HEK293T (cell line): ENCODE measurements around the gene CHD3.

ENCODE experiments used
- CTCF ChIA-PET: fragments of 350-600 bp; formaldehyde crosslinking; extraction: SDS; loops from one replicate; lab custom pipeline; 2021; ENCODE audit warnings: antibody characterized with exemption, inconsistent platforms; lab: Yijun Ruan, JAX
- POLR2A ChIA-PET: fragments of 350-600 bp; formaldehyde crosslinking; extraction: SDS; loops from one replicate; lab custom pipeline; 2020; ENCODE audit warnings: antibody characterized with exemption, inconsistent platforms; lab: Yijun Ruan, JAX
- DNase-seq: peaks from one replicate; pipeline ENCODE4 v3.0.0; 2012; ENCODE audit warnings: mixed read lengths; ENCODE audit errors: extremely low spot score
- ARNT ChIP-seq: fragments of 450-650 bp; IDR thresholded peaks from 2 replicates; pipeline ENCODE4 v1.6.1; 2017; ENCODE audit warnings: mild to moderate bottlenecking
- BHLHE40 ChIP-seq: fragments of 450-650 bp; IDR thresholded peaks from 2 replicates; pipeline ENCODE4 v1.6.1; 2016; ENCODE audit warnings: mild to moderate bottlenecking, moderate library complexity, borderline replicate concordance
- CTBP1 ChIP-seq: fragments of 450-650 bp; IDR thresholded peaks from 2 replicates; pipeline ENCODE4 v1.6.1; 2016; ENCODE audit warnings: borderline replicate concordance
- ELF4 ChIP-seq: fragments of 450-650 bp; IDR thresholded peaks from 2 replicates; pipeline ENCODE4 v1.6.1; 2017; ENCODE audit warnings: antibody characterized with exemption
- FOXA1 ChIP-seq: fragments of 450-650 bp; IDR thresholded peaks from 2 replicates; pipeline ENCODE4 v1.6.1; 2016; ENCODE audit warnings: mild to moderate bottlenecking
- FOXK2 ChIP-seq: fragments of 450-650 bp; IDR thresholded peaks from 2 replicates; pipeline ENCODE4 v1.6.1; 2016; ENCODE audit warnings: mild to moderate bottlenecking
- FOXM1 ChIP-seq: fragments of 450-650 bp; IDR thresholded peaks from 2 replicates; pipeline ENCODE4 v1.6.1; 2017; ENCODE audit warnings: mild to moderate bottlenecking, borderline replicate concordance
- HDGF ChIP-seq: fragments of 450-650 bp; IDR thresholded peaks from 2 replicates; pipeline ENCODE4 v1.6.1; 2017; ENCODE audit warnings: antibody characterized with exemption, borderline replicate concordance
- L3MBTL2 ChIP-seq: fragments of 450-650 bp; conservative IDR thresholded peaks from 2 replicates; pipeline ENCODE4 v1.6.1; 2016; ENCODE audit warnings: mild to moderate bottlenecking
- LEF1 ChIP-seq: fragments of 450-650 bp; IDR thresholded peaks from 2 replicates; pipeline ENCODE4 v1.6.1; 2017; ENCODE audit warnings: mild to moderate bottlenecking, borderline replicate concordance
- NFRKB ChIP-seq: fragments of 450-650 bp; IDR thresholded peaks from 2 replicates; pipeline ENCODE4 v1.6.1; 2016; ENCODE audit warnings: mild to moderate bottlenecking, moderate library complexity
- PKNOX1 ChIP-seq: fragments of 450-650 bp; IDR thresholded peaks from 2 replicates; pipeline ENCODE4 v1.6.1; 2016
- SP1 ChIP-seq: fragments of 450-650 bp; IDR thresholded peaks from 2 replicates; pipeline ENCODE4 v1.6.1; 2017
- SUZ12 ChIP-seq: fragments of 450-650 bp; IDR thresholded peaks from 2 replicates; pipeline ENCODE4 v1.6.1; 2016; ENCODE audit warnings: mild to moderate bottlenecking
- TARDBP ChIP-seq: fragments of 450-650 bp; IDR thresholded peaks from 2 replicates; pipeline ENCODE4 v1.6.1; 2016
- ZNF384 ChIP-seq: fragments of 450-650 bp; IDR thresholded peaks from 2 replicates; pipeline ENCODE4 v1.6.1; 2016

The CHD3 gene

GRCh38 chr17:7940034-7940433 is 51.4 kb downstream of the CHD3 start:
- TF ChIP-seq SP1 = no peak
- TF ChIP-seq TARDBP = no peak
- no peak for TF ChIP-seq L3MBTL2
- TF ChIP-seq ZNF384 = no peak
- TF ChIP-seq LEF1 = no peak
- no peak for TF ChIP-seq FOXK2
- TF ChIP-seq FOXM1 = no peak
- no peak for TF ChIP-seq PKNOX1
- no peak for TF ChIP-seq NFRKB
- TF ChIP-seq ELF4 = no peak
- CTCF ChIA-PET = no interaction called here
- DNase-seq = no peak
- POLR2A ChIA-PET = interaction anchor here (0.6 to 1.2 kb wide), 3 partner anchors 10 to 263 kb away, joined by 3 read pairs; partner anchors contain the start of gene RNF227

- CTCF ChIA-PET = no interaction called here
- no peak for DNase-seq
- POLR2A ChIA-PET = interaction anchor here (0.7 to 1.5 kb wide), 2 partner anchors 8 to 25 kb away, joined by 3 to 12 read pairs; partner anchors contain the start of genes CNTROB, RNF227 and TRAPPC1
- TF ChIP-seq FOXA1 (no peak), ARNT (no peak), FOXM1 (no peak), ZNF384 (no peak)
Observed at GRCh38 chr17:7940743-7941142, 52.2 kb downstream of the CHD3 start.

GRCh38 chr17:7943291-7943690 is 54.7 kb downstream of the CHD3 start:
- DNase-seq = no peak
- ChIA-PET POLR2A (interaction anchor here (1.5 to 5.7 kb wide), 2 partner anchors 11 to 47 kb away, joined by 3 to 48 read pairs; partner anchors contain the start of genes CNTROB and TRAPPC1), CTCF (interaction anchor here (0.7 to 1.2 kb wide), 2 partner anchors 30 to 99 kb away, joined by 3 to 4 read pairs; no protein-coding TSS in a partner anchor)
- TF ChIP-seq FOXM1 = no peak
- TF ChIP-seq LEF1 = no peak
- TF ChIP-seq SUZ12 = no peak
- no peak for TF ChIP-seq ELF4
- no peak for TF ChIP-seq HDGF

GRCh38 chr17:7944326-7944725 is 55.7 kb downstream of the CHD3 start:
- TF ChIP-seq HDGF = no peak
- TF ChIP-seq FOXA1 = no peak
- TF ChIP-seq LEF1 = no peak
- TF ChIP-seq ARNT = no peak
- TF ChIP-seq SP1 = no peak
- TF ChIP-seq FOXM1 = no peak
- TF ChIP-seq CTBP1 = no peak
- TF ChIP-seq BHLHE40 = no peak
- no peak for TF ChIP-seq L3MBTL2
- TF ChIP-seq NFRKB = no peak
- TF ChIP-seq ZNF384 = no peak
- TF ChIP-seq PKNOX1 = no peak
- no peak for TF ChIP-seq SUZ12
- no peak for TF ChIP-seq FOXK2
- no peak for TF ChIP-seq ELF4
- TF ChIP-seq TARDBP = no peak
- POLR2A ChIA-PET = interaction anchor here (1.2 to 5.7 kb wide), 3 partner anchors 12 to 46 kb away, joined by 3 to 48 read pairs (median 7); partner anchors contain the start of genes CNTROB, RNF227 and TRAPPC1
- CTCF ChIA-PET = interaction anchor here (1.2 kb wide), 1 partner anchor 31 kb away, joined by 4 read pairs; no protein-coding TSS in a partner anchor
- no peak for DNase-seq

- POLR2A ChIA-PET = interaction anchor here (5.7 kb wide), 1 partner anchor 13 kb away, joined by 48 read pairs; the partner anchor contains the start of genes CNTROB and TRAPPC1
- no peak for DNase-seq
- TF ChIP-seq SP1 (no peak), NFRKB (no peak), CTBP1 (no peak), LEF1 (no peak), HDGF (no peak), FOXK2 (no peak), ARNT (no peak), FOXA1 (no peak), BHLHE40 (no peak), ZNF384 (no peak), PKNOX1 (no peak), L3MBTL2 (no peak), TARDBP (no peak), SUZ12 (no peak), FOXM1 (no peak)
- CTCF ChIA-PET = interaction anchor here (1.1 kb wide), 1 partner anchor 13 kb away, joined by 3 read pairs; no protein-coding TSS in a partner anchor
Observed at GRCh38 chr17:7945651-7946050, 57.1 kb downstream of the CHD3 start.

- no peak for DNase-seq
- TF ChIP-seq BHLHE40 = no peak
- TF ChIP-seq FOXA1 = no peak
- TF ChIP-seq ARNT = no peak
- no peak for TF ChIP-seq L3MBTL2
- no peak for TF ChIP-seq SP1
- TF ChIP-seq PKNOX1 = no peak
- TF ChIP-seq ZNF384 = no peak
- no peak for TF ChIP-seq SUZ12
- no peak for TF ChIP-seq FOXM1
- no peak for TF ChIP-seq HDGF
- TF ChIP-seq LEF1 = no peak
- no peak for TF ChIP-seq ELF4
- no peak for TF ChIP-seq TARDBP
- CTCF ChIA-PET = no interaction called here
- POLR2A ChIA-PET = interaction anchor here (5.7 kb wide), 1 partner anchor 14 kb away, joined by 48 read pairs; the partner anchor contains the start of genes CNTROB and TRAPPC1
Observed at GRCh38 chr17:7946441-7946840, 57.9 kb downstream of the CHD3 start.
